HepG2 (cell line): ENCODE results near the gene GOLGA7B. TPM values are rescaled to one million over a fixed set of nuclear protein-coding genes. Genes with fewer than 3 reads are reported as not detected.

ENCODE experiments used
- HDAC1 ChIP-seq: sonication (generic); formaldehyde crosslinking; IDR thresholded peaks from 2 replicates; pipeline ENCODE4 v1.5.1; 2020; ENCODE audit warnings: mild to moderate bottlenecking, missing genetic modification reagents
- KLF6 ChIP-seq: IDR thresholded peaks from 2 replicates; pipeline ENCODE4 v1.8.0; 2016; ENCODE audit warnings: missing biosample characterization, missing genetic modification reagents
- SMC3 ChIP-seq: IDR thresholded peaks from 2 replicates; pipeline ENCODE4 v1.6.1; 2011; ENCODE audit warnings: low read length, improper control_type of control experiment
- ZMAT3 ChIP-seq: sonication (generic); formaldehyde crosslinking; conservative IDR thresholded peaks from 2 replicates; pipeline ENCODE4 v1.7.0; 2021; ENCODE audit warnings: missing genetic modification reagents
- ZNF441 ChIP-seq: sonication (generic); formaldehyde crosslinking; IDR thresholded peaks from 2 replicates; pipeline ENCODE4 v1.7.0; 2021; ENCODE audit warnings: missing genetic modification reagents, borderline replicate concordance
- ZNF749 ChIP-seq: sonication (generic); formaldehyde crosslinking; IDR thresholded peaks from 2 replicates; pipeline ENCODE4 v1.8.0; 2022; ENCODE audit warnings: mild to moderate bottlenecking, missing genetic modification reagents, moderate library complexity, borderline replicate concordance
- ZSCAN20 ChIP-seq: sonication (generic); formaldehyde crosslinking; IDR thresholded peaks from 2 replicates; pipeline ENCODE4 v1.4.0; 2020; ENCODE audit warnings: missing genetic modification reagents, mild to moderate bottlenecking, borderline replicate concordance
- ZSCAN22 ChIP-seq: sonication (generic); formaldehyde crosslinking; IDR thresholded peaks from 2 replicates; pipeline ENCODE4 v1.4.0; 2020; ENCODE audit warnings: mild to moderate bottlenecking, missing genetic modification reagents
- ZSCAN25 ChIP-seq: sonication (generic); formaldehyde crosslinking; IDR thresholded peaks from 2 replicates; pipeline ENCODE4 v1.8.0; 2022; ENCODE audit warnings: mild to moderate bottlenecking, missing genetic modification reagents
- ZSCAN31 ChIP-seq: sonication (generic); formaldehyde crosslinking; IDR thresholded peaks from 2 replicates; pipeline ENCODE4 v1.5.0; 2020; ENCODE audit warnings: low read depth, mild to moderate bottlenecking, missing genetic modification reagents
- polyA plus RNA-seq, 8 experiments: library from polyadenylated mRNA; depleted of rRNA in 3 of 8; stranded (reverse) in 7 of 8; unstranded in 1 of 8; fragments of >200 nt; fragmentation: Illumina TruSeq in 4 of 8; extraction: Trizol in 4 of 8; gene quantifications; 2 replicates each; pipeline versions ENCODE4 v1.2.1 to v1.2.3, GENCODE V29; 2011 to 2016; ENCODE audit warnings: low read depth in 4 of 8, missing spikeins in 1 of 8, mixed read lengths in 1 of 8; ENCODE audit not compliant: insufficient read depth in 1 of 8
- total RNA-seq, 5 experiments: library from RNA; depleted of rRNA; stranded (reverse); fragments of >200 nt; fragmentation: Illumina TruSeq; extraction: Trizol; gene quantifications; 2 replicates each; pipeline ENCODE4 v1.2.3, GENCODE V29; 2016; ENCODE audit warnings: low read depth in 1 of 5
- TF ChIP-seq, protein P1 (sequence below): sonication (generic); formaldehyde crosslinking; IDR thresholded peaks from 2 replicates; pipeline ENCODE4 v1.4.0; 2020; ENCODE audit warnings: missing genetic modification reagents, borderline replicate concordance
- TF ChIP-seq, protein P2 (sequence below): IDR thresholded peaks from 2 replicates; pipeline ENCODE4 v1.6.1; 2018; ENCODE audit warnings: missing genetic modification reagents
- TF ChIP-seq, protein P3 (sequence below): sonication (generic); formaldehyde crosslinking; IDR thresholded peaks from 2 replicates; pipeline ENCODE4 v1.5.1; 2020; ENCODE audit warnings: mild to moderate bottlenecking, missing genetic modification reagents, moderate library complexity
- TF ChIP-seq, protein P4 (sequence below): fragments of 450-650 bp; IDR thresholded peaks from 2 replicates; pipeline ENCODE4 v1.6.1; 2017; ENCODE audit warnings: mild to moderate bottlenecking
- TF ChIP-seq, protein P5 (sequence below): sonication (generic); formaldehyde crosslinking; conservative IDR thresholded peaks from 2 replicates; pipeline ENCODE4 v1.4.0; 2020; ENCODE audit warnings: missing genetic modification reagents

Gene GOLGA7B
- total and polyA plus RNA-seq, 2 of the 13 experiments (the other 11 are each of a cell fraction or from before 2014, with no cell fraction given): not detected

DNA sequence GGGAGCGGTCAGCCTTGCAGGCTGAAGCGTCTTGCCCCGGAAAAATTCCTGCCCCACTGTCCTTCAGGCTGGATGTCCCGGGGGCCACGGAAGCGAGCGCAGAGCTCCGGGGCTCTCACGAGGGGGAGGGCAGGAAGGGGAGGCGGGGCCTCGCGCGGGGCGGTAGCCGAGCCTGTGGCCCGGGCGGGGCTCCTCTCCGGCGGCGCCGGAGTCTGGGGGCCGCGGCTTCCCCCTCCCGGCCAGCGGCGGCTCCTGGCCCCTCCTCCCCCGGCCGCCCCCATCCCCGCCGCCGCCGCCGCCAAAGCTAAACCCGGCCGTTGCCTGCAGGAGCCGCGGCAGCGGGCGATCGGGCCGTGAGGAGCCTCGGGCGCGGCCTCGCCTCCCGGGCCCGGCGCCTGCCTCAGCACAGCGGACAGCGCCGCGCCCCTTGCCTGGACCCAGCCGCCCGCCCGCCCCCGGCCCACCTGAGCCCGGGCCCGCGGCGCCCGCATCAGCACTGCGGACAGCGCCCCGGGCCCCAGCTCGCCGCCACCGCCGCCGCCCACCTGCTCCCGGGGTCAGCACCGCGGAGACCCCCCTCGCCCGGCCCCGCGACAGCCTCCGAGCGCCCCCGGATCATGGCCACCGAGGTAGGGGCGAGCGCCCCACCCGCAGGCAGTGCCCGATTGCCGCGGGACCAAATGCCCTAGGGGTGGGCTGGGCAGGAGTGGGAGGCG, at the start of gene GOLGA7B (continued):
- TF ChIP-seq, protein P1, sequence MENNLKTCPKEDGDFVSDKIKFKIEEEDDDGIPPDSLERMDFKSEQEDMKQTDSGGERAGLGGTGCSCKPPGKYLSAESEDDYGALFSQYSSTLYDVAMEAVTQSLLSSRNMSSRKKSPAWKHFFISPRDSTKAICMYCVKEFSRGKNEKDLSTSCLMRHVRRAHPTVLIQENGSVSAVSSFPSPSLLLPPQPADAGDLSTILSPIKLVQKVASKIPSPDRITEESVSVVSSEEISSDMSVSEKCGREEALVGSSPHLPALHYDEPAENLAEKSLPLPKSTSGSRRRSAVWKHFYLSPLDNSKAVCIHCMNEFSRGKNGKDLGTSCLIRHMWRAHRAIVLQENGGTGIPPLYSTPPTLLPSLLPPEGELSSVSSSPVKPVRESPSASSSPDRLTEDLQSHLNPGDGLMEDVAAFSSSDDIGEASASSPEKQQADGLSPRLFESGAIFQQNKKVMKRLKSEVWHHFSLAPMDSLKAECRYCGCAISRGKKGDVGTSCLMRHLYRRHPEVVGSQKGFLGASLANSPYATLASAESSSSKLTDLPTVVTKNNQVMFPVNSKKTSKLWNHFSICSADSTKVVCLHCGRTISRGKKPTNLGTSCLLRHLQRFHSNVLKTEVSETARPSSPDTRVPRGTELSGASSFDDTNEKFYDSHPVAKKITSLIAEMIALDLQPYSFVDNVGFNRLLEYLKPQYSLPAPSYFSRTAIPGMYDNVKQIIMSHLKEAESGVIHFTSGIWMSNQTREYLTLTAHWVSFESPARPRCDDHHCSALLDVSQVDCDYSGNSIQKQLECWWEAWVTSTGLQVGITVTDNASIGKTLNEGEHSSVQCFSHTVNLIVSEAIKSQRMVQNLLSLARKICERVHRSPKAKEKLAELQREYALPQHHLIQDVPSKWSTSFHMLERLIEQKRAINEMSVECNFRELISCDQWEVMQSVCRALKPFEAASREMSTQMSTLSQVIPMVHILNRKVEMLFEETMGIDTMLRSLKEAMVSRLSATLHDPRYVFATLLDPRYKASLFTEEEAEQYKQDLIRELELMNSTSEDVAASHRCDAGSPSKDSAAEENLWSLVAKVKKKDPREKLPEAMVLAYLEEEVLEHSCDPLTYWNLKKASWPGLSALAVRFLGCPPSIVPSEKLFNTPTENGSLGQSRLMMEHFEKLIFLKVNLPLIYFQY (CRISPR knock-in tag): peak; percentile 41; the same call in 1 of the 2 replicates
- TF ChIP-seq SMC3 (no peak), HDAC1 (CRISPR knock-in tag) (0 out of 2 replicates have a peak, but pooled peaks have one; percentile 33), ZSCAN25 (CRISPR knock-in tag) (peak; percentile 35; the same call in 1 of the 2 replicates), ZSCAN31 (0 out of 2 replicates have a peak, but pooled peaks have one; percentile 37), ZMAT3 (CRISPR knock-in tag) (0 out of 2 replicates have a peak, but pooled peaks have one; percentile 56), ZSCAN20 (peak; percentile 84; the same call in 1 of the 2 replicates), KLF6 (0 out of 2 replicates have a peak, but pooled peaks have one; percentile 73), ZNF441 (CRISPR knock-in tag) (peak; percentile 65; the same call in 1 of the 2 replicates), ZNF749 (CRISPR knock-in tag) (no peak), ZSCAN22 (CRISPR knock-in tag) (no peak)
- TF ChIP-seq, protein P2, sequence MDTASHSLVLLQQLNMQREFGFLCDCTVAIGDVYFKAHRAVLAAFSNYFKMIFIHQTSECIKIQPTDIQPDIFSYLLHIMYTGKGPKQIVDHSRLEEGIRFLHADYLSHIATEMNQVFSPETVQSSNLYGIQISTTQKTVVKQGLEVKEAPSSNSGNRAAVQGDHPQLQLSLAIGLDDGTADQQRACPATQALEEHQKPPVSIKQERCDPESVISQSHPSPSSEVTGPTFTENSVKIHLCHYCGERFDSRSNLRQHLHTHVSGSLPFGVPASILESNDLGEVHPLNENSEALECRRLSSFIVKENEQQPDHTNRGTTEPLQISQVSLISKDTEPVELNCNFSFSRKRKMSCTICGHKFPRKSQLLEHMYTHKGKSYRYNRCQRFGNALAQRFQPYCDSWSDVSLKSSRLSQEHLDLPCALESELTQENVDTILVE (CRISPR knock-in tag): peak; percentile 64; the same call in 1 of the 2 replicates
- TF ChIP-seq, protein P3, sequence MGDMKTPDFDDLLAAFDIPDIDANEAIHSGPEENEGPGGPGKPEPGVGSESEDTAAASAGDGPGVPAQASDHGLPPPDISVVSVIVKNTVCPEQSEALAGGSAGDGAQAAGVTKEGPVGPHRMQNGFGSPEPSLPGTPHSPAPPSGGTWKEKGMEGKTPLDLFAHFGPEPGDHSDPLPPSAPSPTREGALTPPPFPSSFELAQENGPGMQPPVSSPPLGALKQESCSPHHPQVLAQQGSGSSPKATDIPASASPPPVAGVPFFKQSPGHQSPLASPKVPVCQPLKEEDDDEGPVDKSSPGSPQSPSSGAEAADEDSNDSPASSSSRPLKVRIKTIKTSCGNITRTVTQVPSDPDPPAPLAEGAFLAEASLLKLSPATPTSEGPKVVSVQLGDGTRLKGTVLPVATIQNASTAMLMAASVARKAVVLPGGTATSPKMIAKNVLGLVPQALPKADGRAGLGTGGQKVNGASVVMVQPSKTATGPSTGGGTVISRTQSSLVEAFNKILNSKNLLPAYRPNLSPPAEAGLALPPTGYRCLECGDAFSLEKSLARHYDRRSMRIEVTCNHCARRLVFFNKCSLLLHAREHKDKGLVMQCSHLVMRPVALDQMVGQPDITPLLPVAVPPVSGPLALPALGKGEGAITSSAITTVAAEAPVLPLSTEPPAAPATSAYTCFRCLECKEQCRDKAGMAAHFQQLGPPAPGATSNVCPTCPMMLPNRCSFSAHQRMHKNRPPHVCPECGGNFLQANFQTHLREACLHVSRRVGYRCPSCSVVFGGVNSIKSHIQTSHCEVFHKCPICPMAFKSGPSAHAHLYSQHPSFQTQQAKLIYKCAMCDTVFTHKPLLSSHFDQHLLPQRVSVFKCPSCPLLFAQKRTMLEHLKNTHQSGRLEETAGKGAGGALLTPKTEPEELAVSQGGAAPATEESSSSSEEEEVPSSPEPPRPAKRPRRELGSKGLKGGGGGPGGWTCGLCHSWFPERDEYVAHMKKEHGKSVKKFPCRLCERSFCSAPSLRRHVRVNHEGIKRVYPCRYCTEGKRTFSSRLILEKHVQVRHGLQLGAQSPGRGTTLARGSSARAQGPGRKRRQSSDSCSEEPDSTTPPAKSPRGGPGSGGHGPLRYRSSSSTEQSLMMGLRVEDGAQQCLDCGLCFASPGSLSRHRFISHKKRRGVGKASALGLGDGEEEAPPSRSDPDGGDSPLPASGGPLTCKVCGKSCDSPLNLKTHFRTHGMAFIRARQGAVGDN (CRISPR knock-in tag): peak; percentile 26; the same call in 1 of the 2 replicates
- TF ChIP-seq, protein P4, sequence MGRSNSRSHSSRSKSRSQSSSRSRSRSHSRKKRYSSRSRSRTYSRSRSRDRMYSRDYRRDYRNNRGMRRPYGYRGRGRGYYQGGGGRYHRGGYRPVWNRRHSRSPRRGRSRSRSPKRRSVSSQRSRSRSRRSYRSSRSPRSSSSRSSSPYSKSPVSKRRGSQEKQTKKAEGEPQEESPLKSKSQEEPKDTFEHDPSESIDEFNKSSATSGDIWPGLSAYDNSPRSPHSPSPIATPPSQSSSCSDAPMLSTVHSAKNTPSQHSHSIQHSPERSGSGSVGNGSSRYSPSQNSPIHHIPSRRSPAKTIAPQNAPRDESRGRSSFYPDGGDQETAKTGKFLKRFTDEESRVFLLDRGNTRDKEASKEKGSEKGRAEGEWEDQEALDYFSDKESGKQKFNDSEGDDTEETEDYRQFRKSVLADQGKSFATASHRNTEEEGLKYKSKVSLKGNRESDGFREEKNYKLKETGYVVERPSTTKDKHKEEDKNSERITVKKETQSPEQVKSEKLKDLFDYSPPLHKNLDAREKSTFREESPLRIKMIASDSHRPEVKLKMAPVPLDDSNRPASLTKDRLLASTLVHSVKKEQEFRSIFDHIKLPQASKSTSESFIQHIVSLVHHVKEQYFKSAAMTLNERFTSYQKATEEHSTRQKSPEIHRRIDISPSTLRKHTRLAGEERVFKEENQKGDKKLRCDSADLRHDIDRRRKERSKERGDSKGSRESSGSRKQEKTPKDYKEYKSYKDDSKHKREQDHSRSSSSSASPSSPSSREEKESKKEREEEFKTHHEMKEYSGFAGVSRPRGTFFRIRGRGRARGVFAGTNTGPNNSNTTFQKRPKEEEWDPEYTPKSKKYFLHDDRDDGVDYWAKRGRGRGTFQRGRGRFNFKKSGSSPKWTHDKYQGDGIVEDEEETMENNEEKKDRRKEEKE: no peak
- TF ChIP-seq, protein P5, sequence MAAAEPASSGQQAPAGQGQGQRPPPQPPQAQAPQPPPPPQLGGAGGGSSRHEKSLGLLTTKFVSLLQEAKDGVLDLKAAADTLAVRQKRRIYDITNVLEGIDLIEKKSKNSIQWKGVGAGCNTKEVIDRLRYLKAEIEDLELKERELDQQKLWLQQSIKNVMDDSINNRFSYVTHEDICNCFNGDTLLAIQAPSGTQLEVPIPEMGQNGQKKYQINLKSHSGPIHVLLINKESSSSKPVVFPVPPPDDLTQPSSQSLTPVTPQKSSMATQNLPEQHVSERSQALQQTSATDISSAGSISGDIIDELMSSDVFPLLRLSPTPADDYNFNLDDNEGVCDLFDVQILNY: peak; percentile 52; the same call in 1 of the 2 replicates
